Activated effector memory CD4-positive, alpha-beta T cell treated with Interleukin-2 at 50 U/mL for 16 hours (primary cell): ENCODE data around the gene ALDH3B1.

ENCODE experiments used
- DNase-seq: peaks from one replicate; pipeline ENCODE4 v3.0.0-alpha.2; 2020

Gene ALDH3B1

GRCh38 chr11:68014157-68014946 is 4.2 kb downstream of the ALDH3B1 start:
- DNase-seq = no peak

GRCh38 chr11:68014947-68015447 is 4.9 kb downstream of the ALDH3B1 start:
- no peak for DNase-seq

DNA sequence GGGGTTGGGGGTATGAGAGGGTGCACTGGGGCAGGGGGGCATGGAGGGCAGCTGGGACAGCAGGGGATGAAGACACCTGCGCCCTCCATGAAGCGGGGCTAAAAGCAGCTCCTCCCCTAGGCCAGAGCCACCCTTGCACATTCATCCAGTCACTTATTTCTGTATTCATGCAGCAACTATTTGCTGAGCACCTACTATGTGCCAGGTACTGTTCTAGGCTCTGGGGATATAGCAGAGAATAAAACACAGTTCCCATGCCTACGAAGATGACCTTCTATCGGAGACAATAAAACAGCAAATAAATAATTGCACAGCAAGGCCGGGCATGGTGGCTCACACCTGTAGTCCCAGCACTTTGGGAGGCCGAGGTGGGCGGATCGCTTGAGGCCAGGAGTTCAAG is 5.3 kb downstream of the ALDH3B1 start:
- no peak for DNase-seq

GRCh38 chr11:68016161-68016903 is 6.2 kb downstream of the ALDH3B1 start:
- DNase-seq = no peak

DNA sequence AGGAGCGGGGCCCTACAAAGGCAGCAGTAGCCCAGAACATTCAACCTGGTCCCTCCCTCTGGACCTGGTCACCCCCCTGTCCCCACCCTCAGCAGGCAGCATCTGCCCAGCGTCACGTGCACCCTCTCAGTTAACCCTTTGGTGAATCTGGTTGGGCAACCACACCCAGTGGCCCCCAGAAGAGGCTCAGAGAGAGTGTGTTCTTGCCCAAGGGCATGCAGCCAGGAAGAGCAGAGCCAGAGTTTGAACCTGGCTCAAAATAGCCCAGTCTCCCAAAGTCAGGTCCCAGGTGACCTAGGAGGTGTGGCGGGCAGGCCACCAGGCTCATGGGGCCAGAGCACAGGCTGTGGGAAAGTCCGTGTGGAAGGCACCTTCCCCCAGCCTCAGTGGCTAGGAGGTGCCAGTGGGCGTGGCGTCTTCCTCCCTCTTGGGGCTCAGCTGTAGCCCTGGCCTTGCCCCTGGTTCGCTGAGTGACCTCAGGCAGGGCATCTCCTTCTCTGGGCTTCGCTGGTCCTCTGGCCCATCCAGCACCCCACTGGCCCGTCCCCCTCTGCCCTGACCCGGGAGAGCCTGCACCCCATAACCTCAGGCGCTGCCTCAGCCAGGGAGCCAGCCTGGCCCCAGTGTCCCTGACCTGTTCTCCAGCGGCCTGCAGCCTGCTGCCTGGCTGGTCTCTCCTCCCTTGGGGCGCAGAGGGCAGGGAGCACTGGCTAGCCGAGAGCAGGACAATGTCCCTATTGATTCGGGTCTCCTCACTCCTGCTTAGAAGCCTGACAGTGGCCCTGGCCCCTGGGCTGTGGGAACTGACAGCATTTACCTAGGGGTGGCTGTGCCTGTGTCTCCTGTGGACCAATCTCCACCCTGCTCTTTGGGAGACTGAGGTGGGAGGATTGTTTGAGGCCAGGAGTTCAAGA is 7.0 kb downstream of the ALDH3B1 start:
- DNase-seq = no peak

DNA sequence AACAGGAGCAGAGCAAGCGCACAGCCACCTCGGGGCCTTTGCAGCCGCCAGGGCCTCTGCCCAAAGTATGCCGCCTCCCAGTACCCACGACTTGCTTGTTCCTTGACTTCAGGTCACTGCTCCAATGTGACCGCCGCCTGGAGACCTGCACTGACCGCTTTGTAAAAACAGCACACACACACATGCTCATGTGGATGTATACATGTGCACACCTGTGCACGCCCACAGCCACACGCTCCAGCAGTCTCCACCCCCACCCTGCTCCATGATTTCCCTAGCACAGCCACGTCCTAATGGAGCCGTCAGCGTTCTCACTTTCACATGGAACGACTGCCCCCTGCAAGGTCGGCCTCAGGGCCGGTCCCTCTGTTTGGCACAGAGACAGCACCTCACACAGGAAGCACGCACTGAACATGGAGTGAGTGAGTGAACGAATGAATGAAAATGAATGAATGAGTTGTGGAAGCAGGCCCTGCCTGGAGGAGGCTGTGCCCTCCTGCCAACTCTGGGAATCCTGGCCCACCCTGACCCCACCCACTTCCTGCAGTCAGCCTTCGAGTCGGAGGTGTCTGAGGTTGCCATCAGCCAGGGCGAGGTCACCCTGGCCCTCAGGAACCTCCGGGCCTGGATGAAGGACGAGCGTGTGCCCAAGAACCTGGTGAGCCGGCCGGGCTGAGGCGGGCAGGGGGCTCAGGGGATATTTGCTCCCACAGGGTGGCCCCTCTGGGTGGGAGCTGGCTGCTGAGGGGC is 8.0 kb downstream of the ALDH3B1 start:
- DNase-seq = no peak

- DNase-seq = no peak
Observed at GRCh38 chr11:68018730-68019190, 8.6 kb downstream of the ALDH3B1 start.

DNA sequence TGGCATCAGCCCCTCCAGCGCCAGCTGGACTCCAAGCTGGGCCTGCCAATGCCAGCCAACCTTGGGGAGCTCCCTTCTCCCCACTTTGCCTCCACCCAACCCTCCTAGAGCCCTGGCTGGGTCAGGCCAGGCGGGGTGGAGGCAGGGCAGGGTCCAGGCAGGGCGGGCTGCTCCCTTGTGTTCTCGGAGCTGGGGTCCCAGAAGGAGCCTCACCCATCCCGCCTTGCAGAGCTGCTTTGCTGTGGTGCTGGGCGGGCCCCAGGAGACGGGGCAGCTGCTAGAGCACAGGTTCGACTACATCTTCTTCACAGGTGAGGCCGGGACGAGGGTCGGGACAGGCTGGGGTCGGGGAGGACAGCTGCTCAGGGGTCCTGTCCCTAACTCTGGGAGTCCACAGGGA is 9.4 kb downstream of the ALDH3B1 start:
- no peak for DNase-seq

DNA sequence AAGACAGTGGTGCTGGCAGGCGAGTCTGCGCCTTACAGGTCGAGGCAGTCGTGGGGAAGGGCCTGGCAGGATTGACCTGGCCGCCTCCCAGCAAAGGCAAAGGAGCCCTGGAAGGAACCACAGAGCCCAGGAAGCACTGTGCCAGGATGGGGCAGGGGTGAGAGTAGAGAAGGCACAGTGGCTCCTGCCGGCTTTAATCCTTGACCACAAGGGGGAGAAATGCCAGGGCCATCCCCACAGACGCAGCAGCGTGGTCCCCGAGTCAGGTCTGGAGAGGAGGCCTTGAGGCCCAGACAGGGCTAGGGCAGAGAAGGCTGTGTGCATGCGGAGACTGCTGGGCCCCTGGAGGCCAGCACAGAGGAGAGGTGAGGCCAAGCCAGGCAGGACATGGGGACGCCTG is 10.4 kb downstream of the ALDH3B1 start:
- DNase-seq = no peak

- DNase-seq = no peak
Observed at GRCh38 chr11:68021167-68021787, 11.2 kb downstream of the ALDH3B1 start.

DNA sequence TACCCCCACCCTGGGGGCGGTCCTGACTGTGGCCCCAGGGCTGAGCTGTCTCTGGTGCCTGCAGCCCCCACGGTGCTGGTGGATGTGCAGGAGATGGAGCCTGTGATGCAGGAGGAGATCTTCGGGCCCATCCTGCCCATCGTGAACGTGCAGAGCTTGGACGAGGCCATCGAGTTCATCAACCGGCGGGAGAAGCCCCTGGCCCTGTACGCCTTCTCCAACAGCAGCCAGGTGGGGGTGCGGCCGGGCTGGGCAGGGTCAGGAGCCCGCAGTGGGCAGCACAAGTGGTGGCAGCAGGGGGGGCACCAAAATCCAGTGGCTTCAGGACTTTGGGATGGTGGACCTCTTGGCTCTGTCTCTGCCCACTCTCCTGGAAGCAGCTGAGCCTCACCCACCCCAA is 12.4 kb downstream of the ALDH3B1 start:
- no peak for DNase-seq

GRCh38 chr11:68024508-68024907 is 14.4 kb downstream of the ALDH3B1 start:
- DNase-seq = no peak

- no peak for DNase-seq
Observed at GRCh38 chr11:68025047-68025446, 14.9 kb downstream of the ALDH3B1 start.

DNA sequence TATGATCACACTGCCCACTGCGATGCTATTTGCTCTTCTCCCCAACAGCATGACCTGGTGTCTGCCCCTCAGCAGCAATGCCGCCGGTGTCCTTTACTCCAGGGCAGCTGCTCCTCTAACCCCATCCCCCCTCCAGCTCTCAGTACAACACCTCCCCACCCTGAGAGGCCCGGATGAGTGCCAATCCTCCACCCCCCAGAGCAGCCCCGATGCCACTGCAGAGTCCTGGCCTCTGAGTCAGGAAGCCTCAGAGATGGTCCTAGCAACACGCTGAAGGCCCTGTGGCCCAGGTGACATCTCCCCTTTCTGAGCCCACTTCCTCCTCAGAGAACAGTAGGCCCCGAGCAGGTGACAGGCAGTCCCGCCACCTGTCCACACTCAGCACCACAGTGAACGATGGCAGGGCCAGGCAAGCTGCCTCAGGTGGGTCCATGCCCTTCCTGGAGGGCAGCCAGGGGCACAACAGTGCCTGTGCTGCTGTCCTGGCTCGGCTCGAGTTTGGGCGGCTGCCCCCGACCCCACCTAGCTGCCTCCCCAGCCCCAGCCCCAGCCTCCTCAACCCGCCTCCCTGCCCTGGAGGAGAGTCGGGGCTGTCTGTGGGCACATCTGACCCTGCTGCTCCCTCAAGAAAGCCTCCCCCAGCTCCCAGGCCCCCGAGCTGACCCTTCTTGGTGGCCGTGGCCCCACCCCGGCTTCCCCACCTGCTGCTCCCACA is 16.4 kb downstream of the ALDH3B1 start:
- DNase-seq = no peak

DNA sequence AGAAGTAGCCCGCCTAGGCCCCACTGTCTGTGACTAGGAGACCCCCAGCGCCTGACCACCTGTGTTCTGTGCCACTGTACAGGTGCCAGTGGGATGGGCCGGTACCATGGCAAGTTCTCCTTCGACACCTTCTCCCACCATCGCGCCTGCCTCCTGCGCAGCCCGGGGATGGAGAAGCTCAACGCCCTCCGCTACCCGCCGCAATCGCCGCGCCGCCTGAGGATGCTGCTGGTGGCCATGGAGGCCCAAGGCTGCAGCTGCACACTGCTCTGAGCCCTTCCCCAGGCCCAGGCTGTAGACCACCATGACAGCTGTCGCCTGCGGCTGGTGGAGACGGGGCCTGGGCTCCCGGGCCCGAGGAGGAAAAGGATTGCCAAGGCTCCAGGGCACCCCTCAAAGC is 17.5 kb downstream of the ALDH3B1 start:
- no peak for DNase-seq

DNA sequence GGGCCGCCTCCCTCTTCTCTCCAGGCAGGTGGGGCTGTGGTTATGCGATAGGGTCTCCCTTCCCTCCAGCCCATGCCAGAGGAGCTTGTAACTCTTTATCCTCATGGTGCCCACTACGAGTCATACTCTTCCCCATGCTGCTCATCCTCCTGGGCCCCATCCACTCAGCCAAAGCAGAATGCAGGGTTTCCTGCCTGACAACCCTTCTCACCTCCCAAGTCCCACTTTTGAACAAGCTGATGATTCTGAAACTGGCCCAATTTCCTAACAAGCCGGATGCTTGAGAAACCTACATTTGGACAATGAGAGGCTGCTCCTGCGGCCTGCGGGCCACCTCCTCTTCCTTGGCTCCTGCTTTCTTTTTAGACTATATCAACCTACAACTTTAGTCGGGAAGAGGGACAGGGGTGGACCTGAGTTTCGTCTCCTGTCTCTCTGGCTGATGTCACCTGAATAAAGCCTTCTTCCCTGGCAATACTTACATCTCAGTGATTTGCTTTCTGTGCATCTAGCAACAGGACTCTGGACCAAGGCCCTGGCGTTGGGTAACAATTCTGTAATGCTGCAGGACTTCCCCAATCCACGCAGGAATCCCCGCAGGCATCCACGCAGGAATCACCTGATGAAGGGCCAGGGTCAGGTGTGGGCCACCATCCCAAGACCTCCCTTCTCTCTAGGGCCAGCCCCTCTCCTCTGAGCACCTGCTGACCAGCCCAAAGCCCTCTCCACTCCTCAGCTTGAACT is 18.8 kb downstream of the ALDH3B1 start:
- no peak for DNase-seq

DNA sequence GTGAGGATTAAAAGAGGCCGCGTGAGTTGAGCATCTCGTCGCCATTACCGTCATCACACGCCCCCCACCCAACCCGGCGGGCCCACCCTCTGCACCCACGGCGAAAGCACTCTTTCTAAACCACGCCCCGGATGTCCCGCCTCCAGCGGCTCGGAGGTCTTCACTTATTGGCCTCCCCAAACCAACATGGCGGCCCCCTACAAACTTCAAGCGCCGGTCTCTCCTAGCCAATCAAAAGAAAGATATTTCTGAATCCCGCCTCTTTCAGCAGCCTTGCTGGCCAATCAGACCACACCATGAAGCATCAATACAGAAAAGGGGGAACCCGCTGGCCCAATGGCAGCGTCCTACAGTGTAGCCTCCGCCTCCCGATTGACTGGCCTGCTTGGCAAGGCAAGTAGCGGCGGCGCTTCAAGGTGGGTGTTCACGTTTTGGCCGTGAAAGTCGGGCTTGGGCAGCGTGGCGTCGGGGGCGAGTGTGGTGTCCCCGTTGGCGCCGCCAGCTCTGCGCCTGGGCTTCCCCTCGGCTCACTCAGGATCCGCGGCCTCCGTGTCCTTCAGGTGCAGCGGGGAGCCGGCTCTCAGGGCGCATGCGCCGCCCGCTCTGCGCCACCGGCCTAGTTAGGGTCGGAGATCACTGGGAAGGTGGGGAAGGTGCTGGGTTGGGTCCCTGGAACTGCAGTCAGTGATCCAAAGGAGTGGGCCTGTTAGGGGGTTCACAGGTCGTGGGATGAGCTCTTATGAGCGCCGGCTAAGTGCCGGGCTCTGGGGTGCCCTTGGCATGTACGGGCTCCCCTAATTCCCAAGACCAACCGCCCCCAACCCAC is 20.4 kb downstream of the ALDH3B1 start, which contains the start of gene NDUFS8:
Gene NDUFS8 (plus strand): TSS at position 364 of the 826 bp plus-strand sequence. CDS start 1,471 bp downstream, outside the sequence.
- peak; percentile 95 for DNase-seq

- DNase-seq = no peak
Observed at GRCh38 chr11:68031144-68031464, 21.0 kb downstream of the ALDH3B1 start.

- DNase-seq = no peak
Observed at GRCh38 chr11:68032003-68032402, 21.9 kb downstream of the ALDH3B1 start.
